CD4-positive, alpha-beta T cell treated with Interleukin-15 for 1 hour (primary cell): ENCODE data around the gene WFDC1.

Source experiments
- DNase-seq: peaks from one replicate; pipeline ENCODE4 v3.0.0-alpha.2; 2020

WFDC1 gene, protein sequence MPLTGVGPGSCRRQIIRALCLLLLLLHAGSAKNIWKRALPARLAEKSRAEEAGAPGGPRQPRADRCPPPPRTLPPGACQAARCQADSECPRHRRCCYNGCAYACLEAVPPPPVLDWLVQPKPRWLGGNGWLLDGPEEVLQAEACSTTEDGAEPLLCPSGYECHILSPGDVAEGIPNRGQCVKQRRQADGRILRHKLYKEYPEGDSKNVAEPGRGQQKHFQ

DNA sequence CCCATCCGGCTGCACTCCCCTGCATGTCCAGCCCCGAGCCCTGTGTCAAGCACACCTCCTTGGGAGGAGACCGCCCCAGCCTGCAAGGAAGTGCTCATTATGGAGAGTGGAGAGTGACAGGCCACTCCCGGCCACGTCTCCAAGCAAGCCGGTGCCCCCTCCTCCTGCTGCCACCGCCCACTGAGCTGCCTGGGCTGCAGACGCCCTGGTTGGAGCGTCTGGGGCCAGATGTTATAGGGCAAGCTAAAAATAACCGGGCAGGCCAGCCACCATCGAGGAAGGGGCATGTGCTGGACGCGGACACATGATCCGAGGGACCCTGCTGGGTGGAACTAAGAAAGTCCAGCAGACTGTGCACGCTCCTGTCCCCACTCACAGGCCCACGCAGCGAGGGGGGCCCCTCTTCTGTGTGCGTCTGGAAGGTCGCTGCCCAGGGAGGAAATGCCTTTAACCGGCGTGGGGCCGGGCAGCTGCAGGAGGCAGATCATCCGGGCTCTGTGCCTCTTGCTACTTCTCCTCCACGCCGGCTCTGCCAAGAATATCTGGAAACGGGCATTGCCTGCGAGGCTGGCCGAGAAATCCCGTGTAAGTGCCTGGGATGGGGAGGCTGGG is at the start of gene WFDC1:
WFDC1 (plus strand) TSS at position 348 of the 612 bp plus-strand sequence; CDS start at position 442, 94 bp downstream.
- no peak for DNase-seq

DNA sequence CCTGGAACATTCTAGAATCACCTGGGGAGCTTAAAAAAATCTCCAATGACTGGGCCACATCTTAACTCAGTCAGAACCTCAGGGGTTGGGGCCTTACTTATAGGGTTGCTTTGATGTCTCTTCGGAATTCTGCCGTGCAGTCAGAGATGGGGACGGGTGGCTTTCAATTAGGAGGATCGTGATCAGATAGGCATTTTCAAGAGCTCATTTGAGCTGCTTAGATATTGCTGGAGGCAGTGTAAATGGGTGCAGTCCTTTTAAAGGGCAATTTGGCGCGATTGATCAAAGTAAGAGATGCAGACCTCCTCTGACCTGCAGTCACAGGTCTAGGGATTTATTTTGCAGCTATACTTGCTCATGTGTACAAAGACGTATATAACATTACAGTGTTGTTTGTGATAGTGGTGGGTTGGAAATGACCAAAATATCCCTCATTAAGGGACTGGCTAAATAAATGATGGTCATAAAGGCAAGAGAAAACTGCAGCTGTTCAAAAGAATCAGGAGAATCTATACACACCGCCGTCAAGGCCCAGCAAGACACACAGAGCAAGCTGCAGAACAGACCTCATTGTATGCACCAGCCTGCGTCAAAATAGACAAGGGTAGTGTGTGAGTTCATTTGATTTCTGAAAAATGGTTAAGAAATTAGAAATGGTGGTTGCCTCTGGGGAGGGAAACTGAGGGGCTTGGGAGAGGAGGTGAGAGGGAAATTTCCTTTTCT is 48.6 kb upstream of the WFDC1 start:
- DNase-seq = no peak

DNA sequence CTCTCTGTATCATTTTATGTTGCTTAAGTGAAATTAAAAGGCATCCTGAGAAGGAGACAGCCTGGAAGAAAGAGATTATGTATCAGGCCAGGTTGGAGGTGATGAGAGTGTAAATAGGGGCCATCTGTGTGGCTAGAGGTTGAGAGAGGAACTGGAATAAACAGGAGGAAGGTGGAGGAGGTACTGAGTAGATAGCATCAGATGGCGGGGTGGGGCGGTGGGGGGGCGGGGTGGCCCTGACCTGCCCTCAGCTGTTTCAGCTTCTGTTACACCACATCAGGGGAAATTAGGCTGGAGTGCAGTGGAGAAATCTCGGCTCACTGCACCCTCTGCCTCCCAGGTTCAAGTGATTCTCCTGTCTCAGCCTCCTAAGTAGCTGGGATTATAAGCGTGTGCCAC is 48.0 kb upstream of the WFDC1 start:
- no peak for DNase-seq

DNA sequence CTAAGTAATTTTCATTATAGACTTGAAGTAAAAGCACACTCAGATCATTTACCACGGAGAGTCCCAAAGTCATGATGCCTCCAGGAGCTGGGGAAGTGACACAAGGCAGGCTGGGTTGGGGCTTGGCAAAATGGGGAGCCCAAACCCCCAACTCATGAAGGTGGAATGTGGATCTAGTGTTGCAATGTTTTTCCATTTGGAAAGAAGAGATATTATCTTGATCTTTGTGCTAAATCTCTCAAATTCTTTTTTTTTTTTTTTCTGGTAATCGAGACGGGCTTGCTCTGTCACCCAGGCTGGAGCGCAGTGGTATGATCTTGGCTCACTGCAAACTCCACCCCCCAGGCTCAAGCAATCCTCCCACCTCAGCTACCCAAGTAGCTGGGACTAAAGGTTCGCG is 47.3 kb upstream of the WFDC1 start:
- DNase-seq = no peak

DNA sequence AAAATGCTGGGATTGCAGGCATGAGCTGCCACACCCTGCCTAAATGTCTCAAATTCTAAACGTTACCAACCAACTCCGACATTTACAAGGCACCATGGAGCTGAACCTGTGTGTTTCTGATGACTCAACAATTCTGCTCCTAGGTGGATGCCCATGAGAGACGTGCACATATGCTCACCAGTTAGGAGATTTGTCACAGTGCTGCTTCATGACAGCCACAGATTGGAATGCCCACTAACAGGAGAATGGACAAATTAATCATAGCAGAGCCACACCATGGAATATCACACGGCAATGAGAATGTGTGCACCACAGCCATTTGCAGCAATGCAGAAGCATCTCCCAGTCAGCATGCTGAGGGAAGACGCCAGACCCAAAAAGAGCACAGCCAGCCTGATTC is 46.8 kb upstream of the WFDC1 start:
- DNase-seq = no peak

DNA sequence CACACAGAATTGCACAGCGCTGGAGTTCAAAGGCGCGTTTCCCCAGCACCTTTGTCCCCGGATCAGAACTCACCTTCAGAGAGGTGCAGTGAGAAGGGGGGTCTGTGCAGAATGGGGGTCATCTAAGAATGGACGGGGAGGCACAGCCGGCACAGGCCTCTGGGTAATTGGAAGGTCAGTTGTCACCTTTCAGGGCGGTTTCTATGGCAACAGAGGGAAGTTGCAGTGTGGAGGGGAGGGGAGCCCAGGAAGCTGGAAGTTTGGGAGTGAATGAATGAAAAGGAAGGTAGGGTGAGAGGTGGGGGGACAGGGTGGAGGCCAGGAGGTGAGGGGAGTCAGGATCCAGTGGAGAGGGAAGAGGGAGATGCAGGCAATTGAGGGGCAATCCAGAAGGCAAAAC is 42.5 kb upstream of the WFDC1 start:
- DNase-seq = no peak

DNA sequence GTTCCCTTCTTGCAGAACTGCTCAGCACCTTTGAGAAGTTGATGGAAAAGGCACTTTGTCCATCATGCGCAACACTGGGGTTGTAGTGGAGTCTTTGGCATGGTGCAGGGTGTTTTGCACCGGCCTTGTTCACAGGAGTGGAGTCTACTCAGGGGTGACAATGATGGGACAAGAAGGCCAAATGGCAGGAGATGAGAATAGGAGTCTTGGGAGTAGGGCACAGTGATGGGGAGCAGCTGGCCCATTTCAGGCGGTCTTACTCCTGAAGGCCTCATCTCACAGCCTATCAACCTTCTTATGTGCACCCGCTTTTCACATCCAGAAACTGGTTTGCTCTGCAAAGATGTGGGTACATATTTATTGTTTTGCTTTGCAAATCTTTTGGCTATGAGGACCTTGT is 41.5 kb upstream of the WFDC1 start:
- no peak for DNase-seq

DNA sequence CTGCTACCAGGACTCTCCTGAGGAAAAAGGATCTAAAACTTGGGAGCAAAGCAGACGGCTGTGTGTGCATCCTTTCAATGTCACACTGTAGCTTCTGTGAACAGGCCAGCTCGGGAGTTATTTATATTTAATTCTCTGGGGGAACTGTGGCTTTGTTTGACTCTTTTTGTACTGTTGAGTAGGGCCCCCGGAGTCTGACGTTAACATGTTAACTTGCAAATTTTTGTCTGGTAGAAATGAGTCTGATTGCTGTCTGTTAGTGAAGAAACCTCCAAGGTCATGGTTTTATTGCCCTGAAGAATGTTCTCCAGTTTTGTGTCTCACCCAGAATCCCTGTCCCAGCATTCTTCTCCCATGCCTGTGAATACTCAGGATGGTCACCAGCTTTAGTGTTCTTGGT is 40.6 kb upstream of the WFDC1 start:
- DNase-seq = no peak

DNA sequence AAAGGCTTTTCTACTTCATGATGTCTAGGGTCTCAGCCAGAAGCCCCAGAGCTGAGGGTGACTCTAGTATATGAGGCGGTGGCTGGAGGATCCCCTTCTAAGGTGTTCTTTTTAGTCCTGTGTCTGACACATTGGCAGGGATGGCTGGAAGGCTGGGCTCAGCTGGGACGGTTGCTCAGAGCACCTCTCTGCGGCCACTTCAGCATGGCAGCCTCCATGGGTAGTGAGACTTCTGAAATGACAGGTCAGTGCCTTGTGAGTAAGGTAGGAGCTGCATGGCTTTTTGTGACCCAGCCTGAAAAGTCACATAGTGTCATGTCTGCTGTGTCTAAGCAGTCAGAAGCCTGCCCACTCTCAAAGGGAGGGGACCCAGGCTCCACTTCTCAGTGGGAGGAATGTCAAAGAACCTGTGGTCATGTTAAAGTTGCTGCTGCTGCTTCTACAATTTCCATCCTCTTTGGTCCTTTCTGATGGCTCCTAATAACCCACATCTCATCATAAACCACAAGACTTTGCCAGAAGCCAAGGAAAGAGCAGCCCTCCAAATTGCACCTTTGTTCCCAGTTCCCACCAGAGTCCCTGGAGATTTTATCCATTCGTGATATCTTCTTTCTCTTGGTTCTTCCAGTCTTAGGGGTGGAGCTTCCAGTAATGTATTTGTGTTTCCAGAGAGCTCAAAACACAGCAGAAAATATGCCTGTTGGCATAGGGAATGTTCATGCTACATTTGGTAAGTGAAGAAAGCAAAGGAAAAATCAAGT is 39.4 kb upstream of the WFDC1 start:
- DNase-seq = no peak

DNA sequence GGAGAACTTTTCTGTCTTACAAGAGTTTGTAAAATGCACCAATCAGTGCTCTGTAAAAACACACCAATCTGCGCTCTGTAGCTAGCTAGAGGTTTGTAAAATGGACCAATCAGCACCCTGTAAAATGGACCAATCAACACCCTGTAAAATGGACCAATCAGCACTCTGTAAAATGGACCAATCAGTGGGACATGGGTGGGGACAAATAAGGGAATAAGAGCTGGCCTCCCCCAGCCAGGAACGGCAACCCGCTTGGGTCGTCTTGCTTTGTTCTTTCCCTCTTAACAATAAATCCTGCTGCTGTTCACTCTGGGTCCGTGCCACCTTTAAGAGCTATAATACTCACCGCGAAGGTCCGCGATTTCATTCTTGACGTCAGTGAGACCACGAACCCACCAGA is 36.4 kb upstream of the WFDC1 start:
- no peak for DNase-seq

DNA sequence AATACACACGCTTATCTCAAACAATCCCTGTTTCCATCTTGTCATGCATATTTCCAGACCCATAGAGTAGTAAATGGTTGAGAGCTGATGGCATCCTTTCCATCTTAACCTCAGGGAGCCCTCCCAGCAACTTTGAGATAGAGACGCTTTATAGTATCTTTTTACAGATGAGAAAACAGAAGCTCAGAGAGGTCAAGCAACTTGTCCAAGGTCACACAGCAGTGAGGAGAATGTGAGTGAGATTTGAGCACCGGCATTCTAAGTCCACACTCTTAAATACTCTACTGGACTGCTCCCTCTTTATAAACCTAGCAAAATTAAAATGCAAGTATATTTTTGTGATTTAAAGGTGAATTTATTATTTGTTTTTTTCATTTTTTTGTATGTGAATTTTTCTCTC is 35.0 kb upstream of the WFDC1 start:
- no peak for DNase-seq

DNA sequence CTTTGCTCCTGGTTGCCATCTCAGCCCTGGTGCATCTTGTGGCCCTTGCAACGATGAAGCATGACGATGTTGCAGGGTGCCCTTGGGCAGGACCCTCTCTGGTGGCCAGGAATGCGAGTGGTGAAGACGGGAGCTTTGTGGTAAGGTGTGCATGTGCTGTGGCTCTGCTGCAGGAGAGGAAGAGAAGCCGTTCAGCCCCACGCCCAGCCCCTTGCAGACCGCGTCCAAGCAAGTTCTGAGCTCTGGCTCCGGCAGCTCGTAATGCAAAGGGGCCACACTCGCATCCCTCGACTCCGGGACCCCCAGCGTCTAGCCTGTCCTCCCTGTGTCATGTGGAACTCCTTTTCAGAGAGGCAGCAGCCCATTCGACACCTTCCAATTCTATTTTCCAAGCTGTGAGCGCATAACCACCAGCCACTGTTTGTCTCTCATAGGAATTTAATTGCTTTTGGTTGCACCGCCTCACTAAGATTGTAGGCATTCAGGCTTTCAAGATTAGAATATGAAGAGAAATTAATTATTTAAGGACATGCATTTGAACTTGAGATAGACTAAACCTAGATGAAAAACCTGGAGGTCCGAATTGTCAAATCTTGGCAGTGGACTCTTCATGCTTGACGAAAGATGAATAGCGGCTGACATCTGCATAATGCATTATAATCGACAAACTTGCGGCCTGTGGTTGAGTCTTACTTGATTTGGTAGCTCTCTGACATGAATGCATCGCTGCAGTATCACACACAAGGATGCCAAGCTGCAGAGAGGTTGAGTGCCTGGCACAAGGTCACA is 33.7 kb upstream of the WFDC1 start:
- no peak for DNase-seq

DNA sequence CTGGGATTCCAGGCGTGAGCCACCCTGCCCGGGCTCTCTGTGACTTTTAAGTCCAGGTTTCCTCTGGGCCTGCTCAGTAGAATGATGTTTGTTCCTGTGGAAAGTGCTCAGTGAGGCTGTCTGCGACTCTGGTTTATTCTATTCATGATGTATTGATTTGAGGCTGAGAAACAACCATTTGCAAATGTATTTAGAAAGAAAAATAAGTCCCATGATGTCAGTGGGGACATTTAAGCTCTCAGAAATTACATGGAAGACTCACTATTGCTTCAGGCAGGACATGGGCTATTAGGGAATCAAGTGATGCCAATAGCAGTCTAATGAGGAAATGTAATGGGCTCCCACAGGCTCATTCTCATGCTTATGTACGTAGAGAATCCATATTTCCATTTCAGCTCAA is 32.6 kb upstream of the WFDC1 start:
- DNase-seq = no peak

DNA sequence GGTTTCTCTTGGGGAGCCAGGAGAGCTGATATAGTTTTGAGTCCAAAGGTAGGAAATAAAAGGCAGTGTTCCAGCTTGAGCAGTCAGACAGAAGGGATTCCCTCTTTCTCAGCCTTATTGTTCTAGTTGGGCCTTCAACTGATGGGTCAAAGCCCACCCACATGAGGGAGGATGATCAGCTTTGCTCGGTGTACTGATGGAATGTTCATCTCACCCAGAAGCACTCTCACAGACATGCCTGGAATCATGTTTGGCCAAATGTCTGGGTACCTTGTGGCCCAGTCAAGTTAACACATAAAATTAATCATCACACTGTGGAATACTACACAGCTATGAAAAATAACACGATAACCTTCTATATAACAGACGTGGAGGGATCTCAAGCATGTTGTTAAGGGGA is 31.7 kb upstream of the WFDC1 start:
- no peak for DNase-seq

DNA sequence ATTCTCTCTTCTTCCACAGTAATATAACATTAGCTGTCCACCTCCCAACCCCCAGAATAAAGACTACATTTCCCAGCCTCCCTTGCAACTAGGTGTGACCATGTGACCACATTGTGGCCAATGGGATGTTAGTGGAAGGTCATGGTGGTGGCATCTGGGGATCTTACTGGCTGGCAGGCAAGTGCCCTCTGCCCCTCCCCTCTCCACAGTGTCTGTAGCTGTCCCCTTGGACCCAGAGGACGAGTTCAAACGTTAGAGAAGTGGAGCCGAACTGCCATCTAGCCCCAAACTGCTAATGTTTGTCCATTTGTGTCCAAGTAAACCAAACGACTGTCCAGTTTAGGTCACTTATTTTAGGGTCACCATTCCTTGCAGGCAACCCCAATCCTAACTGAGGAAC is 28.2 kb upstream of the WFDC1 start:
- DNase-seq = peak; percentile 26

DNA sequence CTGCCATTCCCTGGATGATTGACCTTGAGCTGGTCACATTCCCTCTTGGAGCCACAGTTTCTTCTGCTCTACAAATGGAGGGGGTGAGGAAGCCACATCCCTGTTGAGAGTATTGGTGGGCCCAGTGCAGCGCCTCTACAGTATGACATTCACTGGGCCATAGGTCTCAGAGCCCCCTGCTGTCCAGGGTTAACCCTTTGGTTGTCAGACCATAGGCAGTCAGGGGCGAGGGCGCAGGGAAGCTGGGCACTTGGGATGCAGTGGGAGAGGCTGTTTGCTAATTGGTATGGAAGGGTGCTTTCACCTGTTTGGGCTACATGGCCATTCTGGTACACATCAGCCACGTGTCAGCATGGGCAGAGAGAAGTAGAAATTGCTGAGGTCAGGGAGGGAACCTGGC is 27.3 kb upstream of the WFDC1 start:
- no peak for DNase-seq

DNA sequence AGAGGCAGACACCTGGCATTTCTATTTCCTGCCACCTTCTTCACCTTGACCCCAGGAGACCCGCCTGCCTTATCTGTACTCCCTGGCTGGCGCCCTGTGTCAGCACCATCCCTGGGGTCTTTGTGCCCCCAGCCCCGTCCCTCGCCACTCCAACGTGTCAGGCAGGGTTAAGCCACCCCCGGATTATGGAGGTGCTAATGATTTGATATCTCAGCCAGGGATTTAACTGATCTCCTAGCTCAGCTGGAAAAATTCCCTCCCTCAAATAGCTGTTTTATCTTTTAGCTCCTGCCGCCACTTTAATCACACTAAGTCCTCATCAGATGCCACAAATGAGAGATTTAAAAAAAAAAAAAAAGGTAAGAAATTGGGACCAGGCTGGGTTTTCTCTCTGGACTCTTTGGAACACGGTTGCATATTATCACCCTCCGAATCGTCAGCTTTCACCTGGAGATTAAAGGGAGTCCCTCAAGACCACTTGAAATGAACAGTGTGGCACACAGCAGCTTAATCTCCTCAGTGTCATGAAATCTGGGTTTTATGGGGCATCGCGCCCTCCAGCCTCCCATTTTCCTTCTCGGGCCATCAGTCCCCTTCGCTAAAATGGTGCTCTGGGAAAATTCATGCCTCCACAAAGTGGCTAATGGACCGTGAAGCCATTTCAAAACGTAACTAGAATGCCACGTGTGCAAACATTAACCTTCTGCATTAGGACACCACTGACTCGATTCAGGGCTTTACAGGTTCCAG is 26.2 kb upstream of the WFDC1 start:
- DNase-seq = no peak

DNA sequence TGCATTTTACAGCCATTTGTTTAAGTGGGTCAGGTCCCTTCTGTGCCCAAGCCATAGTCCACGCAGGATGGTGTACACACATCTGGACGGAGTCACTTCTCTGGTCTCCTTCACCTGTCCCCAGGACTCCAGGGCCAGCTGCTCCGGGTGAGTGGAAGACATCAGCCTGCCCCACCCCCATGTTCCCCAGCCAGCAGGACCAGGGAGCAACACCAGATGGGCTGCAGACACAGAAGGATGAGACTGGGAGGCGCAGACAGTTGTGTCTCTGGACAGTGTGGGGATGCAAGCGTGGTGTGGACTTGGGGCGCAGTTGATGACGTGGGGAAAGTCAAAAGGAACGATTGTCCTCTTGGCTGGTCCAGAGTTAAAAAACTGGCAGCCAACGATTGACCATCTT is 24.6 kb upstream of the WFDC1 start:
- no peak for DNase-seq

DNA sequence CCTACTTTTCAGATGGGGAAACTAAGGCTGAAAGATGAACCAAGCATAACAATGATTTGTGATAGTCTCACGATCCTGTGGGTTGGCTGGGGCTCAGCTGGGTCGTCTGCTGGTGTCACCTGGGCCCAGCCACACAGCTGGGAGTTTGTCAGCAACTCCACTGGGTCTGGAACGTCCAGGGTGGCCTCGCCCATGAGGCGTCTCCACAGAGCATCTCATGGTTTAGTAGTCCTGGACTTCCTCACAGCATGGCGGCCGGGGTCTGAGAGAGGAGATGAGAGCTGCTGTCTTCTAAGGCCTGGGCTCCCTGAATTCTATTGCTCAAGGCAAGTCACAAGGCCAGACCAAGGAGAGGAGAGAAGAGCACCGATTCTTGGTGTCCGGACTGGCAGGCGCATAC is 24.1 kb upstream of the WFDC1 start:
- no peak for DNase-seq

DNA sequence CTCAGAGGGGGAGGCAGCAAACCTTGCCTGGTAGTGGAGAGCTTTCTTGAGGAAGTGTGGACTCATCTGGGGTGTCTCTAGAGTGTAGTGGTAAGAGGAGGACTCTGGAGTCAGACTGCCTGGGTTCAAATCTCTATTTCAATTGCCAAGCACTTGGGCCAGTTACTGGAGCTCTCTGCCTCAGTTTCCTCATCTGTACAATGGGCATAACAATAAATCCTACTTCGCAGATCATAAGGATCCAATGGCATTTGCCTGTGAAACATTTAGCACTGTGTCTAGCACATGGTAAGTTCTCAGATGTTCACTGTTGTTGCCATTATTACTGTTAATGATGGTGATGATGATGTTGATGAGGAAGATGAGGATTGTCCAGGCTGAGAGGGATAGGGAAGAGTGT is 23.6 kb upstream of the WFDC1 start:
- DNase-seq = no peak

DNA sequence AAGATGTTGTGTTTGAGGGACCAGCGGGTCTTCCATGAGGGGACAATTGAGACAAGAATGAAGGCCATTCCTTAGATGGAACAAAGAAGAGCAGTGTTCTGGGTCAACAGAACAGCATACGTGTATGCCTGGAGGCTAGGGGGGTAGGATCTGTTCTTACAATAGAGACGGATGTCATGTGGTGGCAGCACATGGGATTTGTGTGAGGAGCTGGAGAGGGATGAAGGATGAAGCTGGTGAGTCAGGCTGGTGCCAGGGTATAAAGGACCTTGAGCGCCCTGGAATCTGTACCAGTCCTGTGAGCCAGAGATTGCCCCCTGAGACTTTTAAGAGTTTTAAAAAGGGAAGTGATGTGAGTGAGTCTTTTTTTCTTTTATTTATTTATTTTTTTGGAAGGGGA is 22.8 kb upstream of the WFDC1 start:
- DNase-seq = no peak

DNA sequence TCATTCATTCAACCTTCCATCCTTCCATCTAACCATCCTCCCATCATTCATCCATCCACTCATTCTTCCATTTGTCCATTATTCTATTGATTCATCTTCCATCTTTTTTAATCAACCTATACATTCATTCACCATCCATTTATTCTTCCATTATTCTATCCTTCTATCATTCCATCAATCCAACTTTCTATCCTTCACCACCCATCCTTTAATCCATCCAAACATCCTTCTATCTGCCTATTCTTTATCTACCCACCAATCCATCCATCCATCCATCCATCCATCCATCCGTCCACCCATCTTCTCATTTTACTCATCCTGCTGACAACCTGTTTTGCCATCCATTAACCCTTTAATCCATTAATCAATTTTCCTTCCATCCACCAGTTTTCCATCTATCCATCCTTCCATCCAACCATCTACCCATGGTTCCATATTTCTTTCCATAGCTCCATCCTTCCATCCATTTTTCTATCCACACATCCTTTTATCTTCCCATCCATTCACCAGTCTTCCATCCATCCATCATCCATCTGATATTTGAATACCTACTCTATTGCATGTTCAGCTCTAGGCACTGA is 21.8 kb upstream of the WFDC1 start:
- DNase-seq = no peak
